Measurements from ENCODE around the gene NQO1. TPM values are rescaled to one million over a fixed set of nuclear protein-coding genes. Genes with fewer than 3 reads are reported as not detected.

NQO1 gene
- total and polyA plus RNA-seq, 2 of the 13 experiments (the other 11 are each of a cell fraction or from before 2014, with no cell fraction given): 464 to 1,060 TPM

DNA sequence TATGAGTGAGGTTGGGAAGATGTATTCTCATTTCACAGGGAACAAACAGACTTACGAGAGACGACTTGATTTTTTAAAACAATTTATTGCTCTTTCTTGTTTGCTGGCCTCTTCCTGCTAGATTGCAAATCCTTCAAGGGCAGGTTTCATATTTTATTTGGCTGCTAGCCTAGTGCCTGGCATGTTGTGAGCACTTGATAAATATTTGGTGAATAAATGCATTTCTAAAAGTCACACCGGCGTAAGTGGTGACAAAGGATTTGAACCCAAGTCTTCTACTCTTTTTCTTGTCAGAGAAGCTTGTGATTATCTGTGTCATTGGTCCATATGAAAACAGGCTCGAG, 37.2 kb upstream of the NQO1 start:
- POLR2A ChIA-PET: interaction anchor here (1.0 to 1.1 kb wide), 3 partner anchors 8 to 40 kb away, joined by 3 to 11 read pairs (median 7); partner anchors contain the start of gene NOB1
- Histone ChIP-seq H3K4me1 (ENCODE audit: insufficient read depth, low read length) (peaks cover 61% of the 10 kb centered on the region), H3K79me2 (ENCODE audit: insufficient read depth, low read length) (peaks cover 53% of the 10 kb centered on the region), H3K9ac (ENCODE audit: insufficient read depth, low read depth, low read length) (peak overlapping the region; percentile 94), H3K27me3 (ENCODE audit: control insufficient read depth in 1 of 2, insufficient read depth in 2 of 2, low read length in 2 of 2) (no peaks in the 10 kb centered on the region; a peak in 2 of 5 replicates), H3K4me3 (replicated peaks in 1 of 3; ENCODE audit: insufficient read depth in 1 of 3, low read depth in 2 of 3, low read length in 3 of 3) (peak overlapping the region in 2 of 3 experiments; percentile 95 to 99; a peak in 3 of 6 replicates), H3K9me3 (ENCODE audit: low read length) (no peaks in the 10 kb centered on the region), H3K36me3 (replicated peaks in 1 of 2; ENCODE audit: control insufficient read depth in 1 of 2, insufficient read depth in 2 of 2, low read length in 2 of 2) (no peaks in the 10 kb centered on the region), H3K4me2 (ENCODE audit: low read depth, low read length) (peak overlapping the region; percentile 79), H4K20me1 (ENCODE audit: insufficient read depth, low read length) (no peaks in the 10 kb centered on the region), H2AFZ (ENCODE audit: low read length) (no peak overlapping the region), H3K27ac (ENCODE audit: extremely low read length, insufficient read depth, low read length) (peak overlapping the region; percentile 85)
- 91% methylated on average over 5 of the region's 5 CpGs for WGBS (ENCODE audit: low lambda C conversion rate)
- no peak for DNase-seq (ENCODE audit: low spot score)
- intact Hi-C loops (cut with micrococcal nuclease; ENCODE audit: unreplicated experiment) (no loop called here), in situ Hi-C loops (cut with HindIII; ENCODE audit: extremely low pct_ligation_motif_present, low pct_unique_long_range_greater_than_20kb) (no loop called here)
- CTCF ChIA-PET (ENCODE audit: low intra/inter-chr PET ratio, low total read pairs): no interaction called here
- BruUV-seq (replicated peaks): no TSS peak
- TF ChIP-seq ZNF569 (CRISPR knock-in tag; IDR thresholded peaks at IDR 0.05; ENCODE audit: borderline replicate concordance): no peak
- 0 out of 2 replicates have a peak, but pooled peaks have one; percentile 37 for TF ChIP-seq RBFOX2 (IDR thresholded peaks at IDR 0.05; ENCODE audit: low read depth, low read length)
- no peak for TF ChIP-seq ZNF30 (CRISPR knock-in tag; IDR thresholded peaks at IDR 0.05)
- TF ChIP-seq REPIN1 (CRISPR knock-in tag; IDR thresholded peaks at IDR 0.05; ENCODE audit: borderline replicate concordance, low read depth): no peak
- TF ChIP-seq ZFYVE20 (CRISPR knock-in tag; IDR thresholded peaks at IDR 0.05; ENCODE audit: borderline replicate concordance, low read depth): no peak
- FAIRE-seq: no peak
- ATAC-seq: no peak

DNA sequence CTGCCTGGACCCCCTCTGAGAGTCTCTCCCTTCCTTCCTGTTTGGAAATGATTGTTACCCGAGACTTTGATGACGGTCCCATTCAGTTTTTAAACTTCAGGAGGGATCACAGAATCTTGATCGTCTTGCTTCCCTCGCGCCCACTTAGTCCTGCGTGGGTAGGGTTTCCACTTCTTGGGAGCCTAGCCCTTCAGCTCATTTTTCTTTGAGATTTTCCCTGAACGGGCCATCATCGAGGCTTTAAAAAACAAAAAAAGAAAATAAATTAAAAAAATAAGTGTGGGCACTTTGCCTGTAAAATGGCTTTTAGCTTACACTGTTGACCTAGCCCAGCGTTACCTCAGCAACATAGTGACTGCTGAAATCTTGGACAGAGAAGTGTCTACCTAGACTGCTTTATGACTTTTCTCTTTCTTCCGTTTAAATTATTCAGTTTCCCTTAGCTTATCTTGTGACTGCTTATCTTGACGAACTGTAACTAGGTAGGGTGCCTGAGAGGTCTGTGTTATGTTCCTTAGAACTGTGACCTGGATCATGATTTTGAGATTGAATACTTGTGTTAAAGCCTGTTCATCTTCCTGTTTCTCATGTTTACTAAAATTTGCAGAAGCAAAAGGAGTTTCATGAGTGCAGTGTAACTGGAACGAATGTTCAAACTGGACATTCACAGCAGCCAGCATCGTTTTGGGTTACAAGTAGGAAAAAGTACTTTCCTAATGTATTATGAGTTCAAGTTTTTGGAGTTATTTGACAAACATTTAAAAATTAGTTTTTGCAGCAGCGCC, 36.6 kb upstream of the NQO1 start:
- FAIRE-seq (peak; percentile 37), DNase-seq (ENCODE audit: low spot score) (peak; percentile 37), ATAC-seq (peak; percentile 61)
- Histone ChIP-seq H3K36me3 (replicated peaks in 1 of 2; ENCODE audit: control insufficient read depth in 1 of 2, insufficient read depth in 2 of 2, low read length in 2 of 2) (no peaks in the 10 kb centered on the region), H3K4me3 (replicated peaks in 1 of 3; ENCODE audit: insufficient read depth in 1 of 3, low read depth in 2 of 3, low read length in 3 of 3) (peak overlapping the region; percentile 95 to 99 (median 95)), H3K9me3 (ENCODE audit: low read length) (no peaks in the 10 kb centered on the region), H3K27me3 (ENCODE audit: control insufficient read depth in 1 of 2, insufficient read depth in 2 of 2, low read length in 2 of 2) (no peaks in the 10 kb centered on the region; a peak in 2 of 5 replicates), H3K27ac (ENCODE audit: extremely low read length, insufficient read depth, low read length) (peak overlapping the region; percentile 85), H3K4me1 (ENCODE audit: insufficient read depth, low read length) (peaks cover 60% of the 10 kb centered on the region), H3K79me2 (ENCODE audit: insufficient read depth, low read length) (peaks cover 53% of the 10 kb centered on the region), H3K9ac (ENCODE audit: insufficient read depth, low read depth, low read length) (peak overlapping the region; percentile 94), H3K4me2 (ENCODE audit: low read depth, low read length) (peak overlapping the region; percentile 79), H4K20me1 (ENCODE audit: insufficient read depth, low read length) (no peaks in the 10 kb centered on the region), H2AFZ (ENCODE audit: low read length) (peak overlapping the region; percentile 57)
- POLR2A ChIA-PET: interaction anchor here (1.0 to 2.0 kb wide), 5 partner anchors 8 to 39 kb away, joined by 3 to 15 read pairs (median 7); partner anchors contain the start of genes NOB1 and NQO1
- CTCF ChIA-PET (ENCODE audit: low intra/inter-chr PET ratio, low total read pairs): no interaction called here
- BruUV-seq (replicated peaks): TSS peak; percentile 65
- 17% methylated on average over 14 of the region's 14 CpGs for whole genome bisulfite sequencing (ENCODE audit: low lambda C conversion rate)
- intact Hi-C loops (cut with micrococcal nuclease; ENCODE audit: unreplicated experiment): no loop called here
- in situ Hi-C loops (cut with HindIII; ENCODE audit: extremely low pct_ligation_motif_present, low pct_unique_long_range_greater_than_20kb): no loop called here
- TF ChIP-seq, protein P1, sequence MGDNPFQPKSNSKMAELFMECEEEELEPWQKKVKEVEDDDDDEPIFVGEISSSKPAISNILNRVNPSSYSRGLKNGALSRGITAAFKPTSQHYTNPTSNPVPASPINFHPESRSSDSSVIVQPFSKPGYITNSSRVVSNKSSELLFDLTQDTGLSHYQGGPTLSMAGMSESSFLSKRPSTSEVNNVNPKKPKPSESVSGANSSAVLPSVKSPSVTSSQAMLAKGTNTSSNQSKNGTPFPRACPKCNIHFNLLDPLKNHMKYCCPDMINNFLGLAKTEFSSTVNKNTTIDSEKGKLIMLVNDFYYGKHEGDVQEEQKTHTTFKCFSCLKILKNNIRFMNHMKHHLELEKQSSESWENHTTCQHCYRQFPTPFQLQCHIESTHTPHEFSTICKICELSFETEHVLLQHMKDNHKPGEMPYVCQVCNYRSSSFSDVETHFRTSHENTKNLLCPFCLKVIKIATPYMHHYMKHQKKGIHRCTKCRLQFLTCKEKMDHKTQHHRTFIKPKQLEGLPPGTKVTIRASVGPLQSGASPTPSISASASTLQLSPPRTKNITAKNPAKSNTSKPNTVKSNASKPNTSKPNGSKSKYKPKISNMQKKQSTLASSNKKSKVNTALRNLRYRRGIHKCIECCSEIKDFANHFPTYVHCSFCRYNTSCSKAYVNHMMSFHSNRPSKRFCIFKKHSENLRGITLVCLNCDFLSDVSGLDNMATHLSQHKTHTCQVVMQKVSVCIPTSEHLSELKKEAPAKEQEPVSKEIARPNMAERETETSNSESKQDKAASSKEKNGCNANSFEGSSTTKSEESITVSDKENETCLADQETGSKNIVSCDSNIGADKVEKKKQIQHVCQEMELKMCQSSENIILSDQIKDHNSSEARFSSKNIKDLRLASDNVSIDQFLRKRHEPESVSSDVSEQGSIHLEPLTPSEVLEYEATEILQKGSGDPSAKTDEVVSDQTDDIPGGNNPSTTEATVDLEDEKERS (CRISPR knock-in tag; IDR thresholded peaks at IDR 0.05): 0 out of 2 replicates have a peak, but pooled peaks have one; percentile 31
- TF ChIP-seq, protein P2, sequence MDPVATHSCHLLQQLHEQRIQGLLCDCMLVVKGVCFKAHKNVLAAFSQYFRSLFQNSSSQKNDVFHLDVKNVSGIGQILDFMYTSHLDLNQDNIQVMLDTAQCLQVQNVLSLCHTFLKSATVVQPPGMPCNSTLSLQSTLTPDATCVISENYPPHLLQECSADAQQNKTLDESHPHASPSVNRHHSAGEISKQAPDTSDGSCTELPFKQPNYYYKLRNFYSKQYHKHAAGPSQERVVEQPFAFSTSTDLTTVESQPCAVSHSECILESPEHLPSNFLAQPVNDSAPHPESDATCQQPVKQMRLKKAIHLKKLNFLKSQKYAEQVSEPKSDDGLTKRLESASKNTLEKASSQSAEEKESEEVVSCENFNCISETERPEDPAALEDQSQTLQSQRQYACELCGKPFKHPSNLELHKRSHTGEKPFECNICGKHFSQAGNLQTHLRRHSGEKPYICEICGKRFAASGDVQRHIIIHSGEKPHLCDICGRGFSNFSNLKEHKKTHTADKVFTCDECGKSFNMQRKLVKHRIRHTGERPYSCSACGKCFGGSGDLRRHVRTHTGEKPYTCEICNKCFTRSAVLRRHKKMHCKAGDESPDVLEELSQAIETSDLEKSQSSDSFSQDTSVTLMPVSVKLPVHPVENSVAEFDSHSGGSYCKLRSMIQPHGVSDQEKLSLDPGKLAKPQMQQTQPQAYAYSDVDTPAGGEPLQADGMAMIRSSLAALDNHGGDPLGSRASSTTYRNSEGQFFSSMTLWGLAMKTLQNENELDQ (CRISPR knock-in tag; IDR thresholded peaks at IDR 0.05; ENCODE audit: borderline replicate concordance): 0 out of 2 replicates have a peak, but pooled peaks have one; percentile 17
- TF ChIP-seq MAZ (IDR thresholded peaks at IDR 0.05; ENCODE audit: borderline replicate concordance, low read depth, low read length) (no peak; the same call in 1 of the 2 replicates), MAZ (CRISPR knock-in tag; IDR thresholded peaks at IDR 0.05; ENCODE audit: low read depth) (no peak), MZF1 (CRISPR knock-in tag; IDR thresholded peaks at IDR 0.05; ENCODE audit: borderline replicate concordance) (no peak)

Data from HepG2 (cell line).